Measurements from ENCODE around the gene CREB5. TPM values are rescaled to one million over a fixed set of nuclear protein-coding genes. Genes with fewer than 3 reads are reported as not detected.

CREB5 gene
- total and polyA plus RNA-seq, 2 of the 8 experiments (the other 6 are each of a cell fraction or from before 2014, with no cell fraction given) = 2.4 to 2.7 TPM

DNA sequence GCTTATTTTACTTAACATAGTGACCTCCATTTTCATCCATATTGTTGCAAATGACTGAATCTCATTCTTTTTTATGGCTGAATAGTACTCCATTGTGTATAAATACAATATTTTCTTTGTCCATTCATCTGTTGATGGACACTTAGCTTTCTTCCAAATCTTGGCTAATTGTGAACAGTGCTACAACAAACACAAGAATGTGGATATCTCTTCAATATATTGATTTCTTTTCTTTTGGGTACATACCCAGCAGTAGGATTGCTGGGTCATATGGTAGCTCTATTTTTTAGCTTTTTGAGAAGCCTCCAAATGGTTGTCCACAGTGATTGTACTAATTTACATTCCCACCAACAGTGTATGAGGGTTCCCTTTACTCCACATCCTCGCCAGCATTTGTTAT lies 58.0 kb downstream of the CREB5 start (continued):
- TF ChIP-seq, protein P1, sequence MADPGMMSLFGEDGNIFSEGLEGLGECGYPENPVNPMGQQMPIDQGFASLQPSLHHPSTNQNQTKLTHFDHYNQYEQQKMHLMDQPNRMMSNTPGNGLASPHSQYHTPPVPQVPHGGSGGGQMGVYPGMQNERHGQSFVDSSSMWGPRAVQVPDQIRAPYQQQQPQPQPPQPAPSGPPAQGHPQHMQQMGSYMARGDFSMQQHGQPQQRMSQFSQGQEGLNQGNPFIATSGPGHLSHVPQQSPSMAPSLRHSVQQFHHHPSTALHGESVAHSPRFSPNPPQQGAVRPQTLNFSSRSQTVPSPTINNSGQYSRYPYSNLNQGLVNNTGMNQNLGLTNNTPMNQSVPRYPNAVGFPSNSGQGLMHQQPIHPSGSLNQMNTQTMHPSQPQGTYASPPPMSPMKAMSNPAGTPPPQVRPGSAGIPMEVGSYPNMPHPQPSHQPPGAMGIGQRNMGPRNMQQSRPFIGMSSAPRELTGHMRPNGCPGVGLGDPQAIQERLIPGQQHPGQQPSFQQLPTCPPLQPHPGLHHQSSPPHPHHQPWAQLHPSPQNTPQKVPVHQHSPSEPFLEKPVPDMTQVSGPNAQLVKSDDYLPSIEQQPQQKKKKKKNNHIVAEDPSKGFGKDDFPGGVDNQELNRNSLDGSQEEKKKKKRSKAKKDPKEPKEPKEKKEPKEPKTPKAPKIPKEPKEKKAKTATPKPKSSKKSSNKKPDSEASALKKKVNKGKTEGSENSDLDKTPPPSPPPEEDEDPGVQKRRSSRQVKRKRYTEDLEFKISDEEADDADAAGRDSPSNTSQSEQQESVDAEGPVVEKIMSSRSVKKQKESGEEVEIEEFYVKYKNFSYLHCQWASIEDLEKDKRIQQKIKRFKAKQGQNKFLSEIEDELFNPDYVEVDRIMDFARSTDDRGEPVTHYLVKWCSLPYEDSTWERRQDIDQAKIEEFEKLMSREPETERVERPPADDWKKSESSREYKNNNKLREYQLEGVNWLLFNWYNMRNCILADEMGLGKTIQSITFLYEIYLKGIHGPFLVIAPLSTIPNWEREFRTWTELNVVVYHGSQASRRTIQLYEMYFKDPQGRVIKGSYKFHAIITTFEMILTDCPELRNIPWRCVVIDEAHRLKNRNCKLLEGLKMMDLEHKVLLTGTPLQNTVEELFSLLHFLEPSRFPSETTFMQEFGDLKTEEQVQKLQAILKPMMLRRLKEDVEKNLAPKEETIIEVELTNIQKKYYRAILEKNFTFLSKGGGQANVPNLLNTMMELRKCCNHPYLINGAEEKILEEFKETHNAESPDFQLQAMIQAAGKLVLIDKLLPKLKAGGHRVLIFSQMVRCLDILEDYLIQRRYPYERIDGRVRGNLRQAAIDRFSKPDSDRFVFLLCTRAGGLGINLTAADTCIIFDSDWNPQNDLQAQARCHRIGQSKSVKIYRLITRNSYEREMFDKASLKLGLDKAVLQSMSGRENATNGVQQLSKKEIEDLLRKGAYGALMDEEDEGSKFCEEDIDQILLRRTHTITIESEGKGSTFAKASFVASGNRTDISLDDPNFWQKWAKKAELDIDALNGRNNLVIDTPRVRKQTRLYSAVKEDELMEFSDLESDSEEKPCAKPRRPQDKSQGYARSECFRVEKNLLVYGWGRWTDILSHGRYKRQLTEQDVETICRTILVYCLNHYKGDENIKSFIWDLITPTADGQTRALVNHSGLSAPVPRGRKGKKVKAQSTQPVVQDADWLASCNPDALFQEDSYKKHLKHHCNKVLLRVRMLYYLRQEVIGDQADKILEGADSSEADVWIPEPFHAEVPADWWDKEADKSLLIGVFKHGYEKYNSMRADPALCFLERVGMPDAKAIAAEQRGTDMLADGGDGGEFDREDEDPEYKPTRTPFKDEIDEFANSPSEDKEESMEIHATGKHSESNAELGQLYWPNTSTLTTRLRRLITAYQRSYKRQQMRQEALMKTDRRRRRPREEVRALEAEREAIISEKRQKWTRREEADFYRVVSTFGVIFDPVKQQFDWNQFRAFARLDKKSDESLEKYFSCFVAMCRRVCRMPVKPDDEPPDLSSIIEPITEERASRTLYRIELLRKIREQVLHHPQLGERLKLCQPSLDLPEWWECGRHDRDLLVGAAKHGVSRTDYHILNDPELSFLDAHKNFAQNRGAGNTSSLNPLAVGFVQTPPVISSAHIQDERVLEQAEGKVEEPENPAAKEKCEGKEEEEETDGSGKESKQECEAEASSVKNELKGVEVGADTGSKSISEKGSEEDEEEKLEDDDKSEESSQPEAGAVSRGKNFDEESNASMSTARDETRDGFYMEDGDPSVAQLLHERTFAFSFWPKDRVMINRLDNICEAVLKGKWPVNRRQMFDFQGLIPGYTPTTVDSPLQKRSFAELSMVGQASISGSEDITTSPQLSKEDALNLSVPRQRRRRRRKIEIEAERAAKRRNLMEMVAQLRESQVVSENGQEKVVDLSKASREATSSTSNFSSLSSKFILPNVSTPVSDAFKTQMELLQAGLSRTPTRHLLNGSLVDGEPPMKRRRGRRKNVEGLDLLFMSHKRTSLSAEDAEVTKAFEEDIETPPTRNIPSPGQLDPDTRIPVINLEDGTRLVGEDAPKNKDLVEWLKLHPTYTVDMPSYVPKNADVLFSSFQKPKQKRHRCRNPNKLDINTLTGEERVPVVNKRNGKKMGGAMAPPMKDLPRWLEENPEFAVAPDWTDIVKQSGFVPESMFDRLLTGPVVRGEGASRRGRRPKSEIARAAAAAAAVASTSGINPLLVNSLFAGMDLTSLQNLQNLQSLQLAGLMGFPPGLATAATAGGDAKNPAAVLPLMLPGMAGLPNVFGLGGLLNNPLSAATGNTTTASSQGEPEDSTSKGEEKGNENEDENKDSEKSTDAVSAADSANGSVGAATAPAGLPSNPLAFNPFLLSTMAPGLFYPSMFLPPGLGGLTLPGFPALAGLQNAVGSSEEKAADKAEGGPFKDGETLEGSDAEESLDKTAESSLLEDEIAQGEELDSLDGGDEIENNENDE (IDR thresholded peaks at IDR 0.05; ENCODE audit: insufficient replicate concordance, low read length) = no peak
- TF ChIP-seq CEBPB (IDR thresholded peaks at IDR 0.05; ENCODE audit: low read depth, low read length) (no peak), SP4 (IDR thresholded peaks at IDR 0.05; ENCODE audit: low read length) (no peak), POLR2A (IDR thresholded peaks at IDR 0.05; ENCODE audit: control extremely low read depth in 1 of 2, low read depth in 2 of 2, low read length in 2 of 2) (no peak), SP1 (IDR thresholded peaks at IDR 0.05; ENCODE audit: low read depth, low read length) (no peak), POLR2AphosphoS5 (IDR thresholded peaks at IDR 0.05; ENCODE audit: low read depth, low read length) (no peak), RXRA (IDR thresholded peaks at IDR 0.05; ENCODE audit: insufficient read depth, low read depth, low read length) (no peak), SIX5 (IDR thresholded peaks at IDR 0.05; ENCODE audit: low read depth, low read length) (no peak)
- TF ChIP-seq, protein P2, sequence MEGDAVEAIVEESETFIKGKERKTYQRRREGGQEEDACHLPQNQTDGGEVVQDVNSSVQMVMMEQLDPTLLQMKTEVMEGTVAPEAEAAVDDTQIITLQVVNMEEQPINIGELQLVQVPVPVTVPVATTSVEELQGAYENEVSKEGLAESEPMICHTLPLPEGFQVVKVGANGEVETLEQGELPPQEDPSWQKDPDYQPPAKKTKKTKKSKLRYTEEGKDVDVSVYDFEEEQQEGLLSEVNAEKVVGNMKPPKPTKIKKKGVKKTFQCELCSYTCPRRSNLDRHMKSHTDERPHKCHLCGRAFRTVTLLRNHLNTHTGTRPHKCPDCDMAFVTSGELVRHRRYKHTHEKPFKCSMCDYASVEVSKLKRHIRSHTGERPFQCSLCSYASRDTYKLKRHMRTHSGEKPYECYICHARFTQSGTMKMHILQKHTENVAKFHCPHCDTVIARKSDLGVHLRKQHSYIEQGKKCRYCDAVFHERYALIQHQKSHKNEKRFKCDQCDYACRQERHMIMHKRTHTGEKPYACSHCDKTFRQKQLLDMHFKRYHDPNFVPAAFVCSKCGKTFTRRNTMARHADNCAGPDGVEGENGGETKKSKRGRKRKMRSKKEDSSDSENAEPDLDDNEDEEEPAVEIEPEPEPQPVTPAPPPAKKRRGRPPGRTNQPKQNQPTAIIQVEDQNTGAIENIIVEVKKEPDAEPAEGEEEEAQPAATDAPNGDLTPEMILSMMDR (IDR thresholded peaks at IDR 0.05; ENCODE audit: control extremely low read depth in 1 of 3, insufficient read depth in 1 of 3, low read depth in 1 of 3, low read length in 3 of 3) = no peak
